GM21723 (cell line): ENCODE results near the gene WNK1.

ENCODE experiments used
- ATAC-seq: cut with Tn5 transposase; IDR thresholded peaks from one replicate; pipeline ENCODE4 v1.9.1; 2021; ENCODE audit warnings: mild to moderate bottlenecking, moderate library complexity; ENCODE audit not compliant: unreplicated experiment

The WNK1 gene

DNA sequence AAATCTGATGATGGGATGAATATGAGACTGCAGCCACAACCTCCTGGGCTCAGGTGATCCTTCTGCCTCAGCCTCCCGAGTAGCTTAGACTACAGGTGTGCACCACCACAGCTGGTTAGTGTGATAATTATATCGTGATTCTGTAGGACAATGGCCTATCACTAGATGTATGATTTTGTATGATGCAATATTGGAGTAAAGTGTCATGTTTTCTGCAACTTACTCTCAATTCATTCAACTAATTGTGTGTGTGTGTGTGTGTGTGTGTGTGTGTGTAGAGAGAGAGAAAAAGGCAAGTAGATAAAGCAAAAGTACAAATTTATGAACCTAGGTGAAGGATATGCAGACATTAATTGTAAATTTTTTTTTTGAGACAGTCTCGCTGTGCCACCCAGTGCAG lies 186.4 kb downstream of the WNK1 start:
- ATAC-seq, result no peak

DNA sequence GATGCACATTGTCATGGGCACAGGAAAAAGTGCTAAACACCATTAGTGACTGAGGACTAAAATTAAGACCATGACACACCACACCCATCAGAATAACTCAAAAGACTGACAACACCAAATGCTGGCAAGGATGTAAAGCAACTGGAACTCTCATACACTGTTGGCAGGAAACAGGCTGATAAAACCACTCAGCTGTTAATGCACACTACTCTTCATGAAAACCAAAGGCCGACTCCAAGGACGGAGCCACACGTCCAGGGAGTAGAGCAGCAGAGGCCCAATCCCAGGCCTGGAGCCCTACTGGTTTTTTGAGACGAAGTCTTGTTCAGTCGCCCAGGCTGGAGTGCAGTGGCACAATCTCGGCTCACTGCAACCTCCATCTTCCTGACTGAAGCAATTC lies 190.7 kb downstream of the WNK1 start:
- no peak for ATAC-seq

DNA sequence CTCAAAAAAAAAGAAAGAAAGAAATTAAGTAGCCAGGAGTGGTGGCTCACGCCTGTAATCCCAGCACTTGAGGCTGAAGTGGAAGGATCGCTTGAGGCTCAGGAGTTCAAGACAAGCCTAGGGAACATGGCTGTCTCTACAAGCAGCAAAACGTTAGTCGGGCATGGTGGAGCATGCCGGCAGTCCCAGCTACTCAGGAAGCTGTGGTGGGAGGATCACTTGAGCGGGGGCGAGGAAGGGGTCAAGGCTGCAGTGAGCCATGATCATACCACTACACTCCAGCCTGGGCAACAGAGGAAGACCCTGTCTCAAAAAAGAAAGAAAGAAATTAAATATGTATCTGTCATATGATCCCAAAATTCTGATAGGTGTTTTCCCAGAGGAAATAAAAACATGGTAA lies 191.8 kb downstream of the WNK1 start:
- no peak for ATAC-seq

DNA sequence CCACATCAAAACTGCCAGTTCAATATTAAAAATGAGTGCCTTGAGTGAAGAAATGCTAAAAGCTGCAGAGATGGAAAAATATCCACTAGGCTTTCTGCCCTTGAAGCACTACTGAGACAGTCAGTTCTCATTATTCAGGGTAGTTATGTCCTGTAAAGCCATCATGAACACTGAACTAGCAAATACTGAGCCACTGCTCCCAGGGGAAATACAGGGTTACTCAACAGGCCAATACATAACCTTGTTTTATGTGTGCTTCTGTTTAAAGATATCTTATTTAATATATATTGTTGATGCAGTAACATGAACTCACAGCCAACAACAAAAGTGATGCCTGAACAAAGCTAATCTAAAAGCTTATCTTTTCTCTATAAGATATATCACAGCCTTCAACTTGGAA lies 193.8 kb downstream of the WNK1 start:
- ATAC-seq, result no peak

DNA sequence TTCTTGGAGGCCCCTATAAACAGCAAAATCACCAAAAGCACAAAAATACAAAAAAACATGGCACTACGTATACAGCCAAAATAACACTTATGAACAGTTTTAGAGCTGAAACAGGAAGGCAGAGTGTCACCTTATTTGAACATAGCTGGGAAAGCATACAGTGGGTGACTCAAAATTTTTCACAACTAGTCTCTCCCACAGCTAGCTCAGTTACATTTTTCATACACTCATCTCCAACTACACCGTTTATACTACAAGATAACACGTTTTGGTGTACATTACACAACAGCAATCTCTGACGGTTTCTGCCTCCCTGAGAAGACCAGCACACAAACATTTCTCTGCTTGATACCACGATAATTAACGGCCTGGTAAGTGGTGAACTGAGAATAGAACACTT lies 194.3 kb downstream of the WNK1 start:
- ATAC-seq, result no peak

DNA sequence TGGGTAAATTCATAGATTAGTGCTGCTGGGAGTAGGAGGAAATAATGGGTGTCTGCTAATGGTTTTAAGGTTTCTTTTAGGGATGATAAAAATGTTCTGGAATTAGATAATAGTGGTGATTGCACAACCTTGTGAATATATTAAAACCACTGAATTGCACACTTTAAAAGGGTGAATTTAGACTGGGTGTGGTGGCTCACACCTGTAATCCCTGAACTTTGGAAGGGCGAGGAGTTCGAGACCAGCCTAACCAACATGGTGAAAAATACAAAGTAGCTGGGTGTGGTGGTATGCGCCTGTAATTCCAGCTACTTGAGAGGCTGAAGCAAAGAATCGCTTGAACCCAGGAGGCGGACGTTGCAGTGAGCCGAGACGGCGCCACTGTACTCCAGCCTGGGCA lies 195.9 kb downstream of the WNK1 start:
- no peak for ATAC-seq

DNA sequence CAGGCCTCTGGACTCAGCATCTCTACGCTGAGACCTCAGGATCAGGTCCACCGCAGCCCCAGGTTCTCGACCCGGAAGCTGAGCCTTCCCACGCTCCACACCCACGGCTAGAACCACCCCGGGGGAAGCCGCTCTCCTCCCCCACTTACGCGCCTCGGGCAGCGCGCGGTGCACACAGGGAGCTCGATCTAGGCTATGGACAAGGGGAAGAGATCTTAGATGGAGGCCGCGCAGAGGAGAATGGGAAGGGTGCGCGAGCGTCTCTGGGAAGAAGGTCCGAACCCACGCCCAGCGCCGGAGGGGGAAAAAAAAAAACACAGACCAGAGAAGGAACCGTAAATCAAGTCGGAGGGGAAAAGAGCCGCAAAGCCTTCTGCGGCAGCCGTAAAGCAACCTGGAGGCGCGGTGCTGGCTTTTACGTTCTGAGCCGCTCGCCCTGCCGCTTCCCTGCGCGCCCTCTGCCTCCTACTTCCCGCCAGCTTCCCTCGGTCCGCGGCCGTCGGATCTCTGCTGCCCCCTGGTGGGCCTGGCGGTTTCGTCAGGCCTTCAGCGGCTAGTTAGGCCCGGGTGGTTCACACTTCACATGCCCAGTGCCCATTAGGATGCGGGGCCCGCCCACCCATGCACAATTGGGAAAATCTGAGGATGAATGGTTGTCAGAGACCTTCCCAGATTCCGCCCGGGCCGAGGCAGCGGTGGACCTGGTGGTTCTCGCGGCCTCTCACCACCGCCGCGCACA lies 197.2 kb downstream of the WNK1 start, which contains the start of gene RAD52:
TSS of gene RAD52 (minus strand) at position 242 of the 739 bp plus-strand sequence. CDS start 16,636 bp downstream, outside the sequence.
- ATAC-seq, result peak; percentile 87

DNA sequence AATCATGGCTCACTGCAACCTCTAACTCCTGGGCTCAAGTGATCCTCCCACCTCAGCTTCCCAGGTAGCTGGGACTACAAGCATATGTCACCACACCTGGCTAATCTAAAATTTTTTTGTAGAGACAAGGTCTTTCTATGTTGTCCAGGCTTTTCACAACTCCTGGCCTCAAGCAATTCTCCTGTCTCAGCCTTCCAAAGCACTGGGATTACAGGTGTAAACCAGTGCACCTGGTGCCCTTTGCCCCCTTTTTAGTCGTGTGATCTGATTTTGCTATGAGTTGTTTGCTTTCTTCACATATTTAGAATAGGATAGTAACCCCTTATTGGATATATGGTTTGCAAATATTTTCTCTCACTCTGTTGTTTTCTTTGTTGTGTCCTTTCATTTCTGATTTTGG lies 198.8 kb downstream of the WNK1 start:
- no peak for ATAC-seq

DNA sequence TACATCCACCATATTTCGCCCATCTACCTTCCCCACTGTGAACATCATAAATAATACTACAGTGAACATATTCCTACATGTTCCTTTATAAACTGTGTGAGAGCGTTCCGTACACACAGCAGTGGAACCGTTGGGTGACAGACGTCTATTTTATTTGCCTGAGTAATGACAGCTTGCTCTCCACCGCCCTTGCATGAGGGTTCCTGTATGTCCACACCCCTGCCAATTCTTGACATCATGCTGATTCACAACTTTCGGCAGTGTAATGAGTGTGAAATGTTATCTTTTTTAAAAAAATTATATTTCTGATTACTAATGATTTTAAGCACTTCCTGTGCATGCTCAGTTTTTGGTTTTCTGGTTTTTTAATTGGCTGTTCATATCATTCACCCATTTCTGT lies 201.4 kb downstream of the WNK1 start:
- ATAC-seq, result no peak

DNA sequence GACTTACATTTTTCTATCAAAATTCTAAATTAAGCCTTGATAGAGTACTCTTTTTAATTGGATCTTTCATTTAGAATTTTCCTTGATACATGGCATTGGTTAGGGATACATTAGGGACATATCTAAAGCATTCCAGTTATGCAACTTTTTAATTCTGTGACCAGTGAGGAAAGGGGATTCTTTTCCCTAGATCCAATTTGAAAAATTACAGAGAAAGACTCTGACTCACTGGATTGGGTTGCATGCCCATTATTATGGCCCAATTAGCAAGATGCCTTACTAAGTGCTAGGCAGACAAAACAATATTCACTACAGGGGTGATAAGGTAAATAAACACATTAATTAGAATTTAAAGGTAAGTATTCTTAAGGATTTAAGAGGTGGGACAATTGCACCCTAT lies 202.4 kb downstream of the WNK1 start:
- ATAC-seq, result no peak

DNA sequence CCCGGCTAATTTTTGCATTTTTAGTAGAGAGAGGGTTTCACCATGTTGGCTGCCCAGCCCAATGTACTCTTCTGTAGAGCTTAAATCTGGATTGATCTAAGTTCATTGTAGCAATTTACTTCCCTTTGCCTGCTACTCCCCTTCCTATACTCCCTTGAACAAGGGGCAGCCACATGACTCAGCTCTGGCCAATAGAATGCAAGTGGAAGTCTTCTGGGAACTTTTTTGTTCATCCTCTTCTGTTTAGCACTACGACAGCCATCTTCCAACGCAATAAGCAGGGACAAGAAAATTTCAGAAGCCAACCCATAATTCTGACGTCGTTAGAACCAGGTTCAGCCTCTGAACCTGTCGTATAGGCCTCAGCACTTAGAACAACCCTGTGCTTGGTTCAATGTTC lies 203.6 kb downstream of the WNK1 start:
- ATAC-seq, result no peak

DNA sequence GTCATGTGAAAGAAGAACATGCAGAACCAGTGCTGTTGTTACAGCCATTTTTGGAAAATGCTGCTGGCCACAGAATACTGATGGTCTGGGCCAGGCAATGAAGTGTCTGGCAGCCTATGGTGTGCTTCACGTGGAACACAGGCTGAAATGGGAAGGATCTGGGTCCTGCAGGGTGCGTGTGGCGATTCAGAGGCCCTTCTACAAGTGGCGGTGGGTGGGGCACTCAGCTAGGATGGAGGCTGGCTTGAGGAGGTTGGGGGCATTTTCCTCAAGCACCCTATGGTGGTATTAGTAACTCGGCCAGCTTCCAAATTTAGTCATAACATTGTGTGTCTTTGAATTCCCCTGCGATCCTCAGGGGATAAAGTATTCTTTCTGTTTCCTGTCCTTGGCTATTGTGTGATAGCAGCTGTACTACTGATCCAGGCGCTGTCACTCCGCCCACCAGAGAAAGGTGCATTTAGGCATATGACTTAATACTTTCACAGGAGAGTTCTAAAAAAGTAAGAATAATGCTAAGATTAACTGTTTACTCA lies 206.3 kb downstream of the WNK1 start:
- ATAC-seq, result no peak
